Choroid plexus epithelial cell (primary cell): Measurements from ENCODE around the gene VPS35L.

Experiments
- DNase-seq: peaks from one replicate; pipeline ENCODE4 v3.0.0-alpha.2; 2010; ENCODE audit warnings: low read depth
- H3K4me3 ChIP-seq: 2 replicates; pipeline ENCODE4 v1.5.1; 2011; ENCODE audit warnings: low read depth, mild to moderate bottlenecking, control low read depth, low read length, moderate library complexity
- CTCF ChIP-seq: conservative IDR thresholded peaks from 2 replicates; pipeline ENCODE4 v1.5.1; 2011; ENCODE audit warnings: low read depth, mild to moderate bottlenecking, control low read depth, inconsistent platforms, low read length, moderate library complexity

The VPS35L gene

GRCh38 chr16:19595043-19595767, 39.7 kb downstream of the VPS35L start:
- peak; percentile 92 for DNase-seq
- H3K4me3 ChIP-seq: no peak overlapping the region
- TF ChIP-seq CTCF: no peak

- no peak for TF ChIP-seq CTCF
- H3K4me3 ChIP-seq: no peak overlapping the region
- DNase-seq: no peak
Measured at GRCh38 chr16:19598805-19599510, 43.5 kb downstream of the VPS35L start.

- no peak for DNase-seq
- H3K4me3 ChIP-seq: no peak overlapping the region
- TF ChIP-seq CTCF: no peak
Measured at GRCh38 chr16:19599968-19600716, 44.6 kb downstream of the VPS35L start.

GRCh38 chr16:19601083-19601976, 45.8 kb downstream of the VPS35L start:
- TF ChIP-seq CTCF: peak; percentile 81
- no peak overlapping the region for H3K4me3 ChIP-seq
- DNase-seq: peak; percentile 70

GRCh38 chr16:19604911-19605310, 49.4 kb downstream of the VPS35L start:
- TF ChIP-seq CTCF: no peak
- H3K4me3 ChIP-seq: no peak overlapping the region
- DNase-seq: no peak

- no peak for TF ChIP-seq CTCF
- no peak for DNase-seq
- H3K4me3 ChIP-seq: no peak overlapping the region
Measured at GRCh38 chr16:19605701-19606100, 50.2 kb downstream of the VPS35L start.
